Measurements from ENCODE around the gene CRISPLD2. TPM values are rescaled to one million over a fixed set of nuclear protein-coding genes. Genes with fewer than 3 reads are reported as not detected.

CRISPLD2 gene
- polyA plus RNA-seq, 1 donor from 2014 or later, result not detected

DNA sequence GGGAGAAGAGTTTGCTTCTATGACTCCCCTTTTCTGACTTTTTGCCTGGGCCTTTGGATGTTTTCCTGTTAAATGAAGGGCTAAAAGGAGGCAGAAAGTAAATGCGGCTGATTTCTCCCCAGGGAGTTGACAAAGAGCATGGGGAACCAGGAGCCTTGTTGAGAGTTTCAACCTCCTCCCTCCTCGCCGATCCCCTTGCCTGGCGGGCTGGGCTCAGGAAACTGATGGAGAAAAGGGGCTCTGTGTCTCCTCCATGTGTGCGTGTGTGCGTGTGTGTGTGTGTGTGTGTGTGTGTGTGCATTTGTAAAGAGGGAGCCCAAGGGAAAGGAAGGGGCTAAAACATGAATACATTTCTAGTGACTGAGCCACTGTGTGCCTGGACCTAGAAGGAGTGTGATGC is 97.1 kb downstream of the CRISPLD2 start:
- no peak overlapping the region for H3K4me3 Mint-ChIP-seq
- H3K9me3 Mint-ChIP-seq, result peaks cover 0 to 3% (median 0%) of the 10 kb centered on the region in 3 donors
- peaks cover 30% of the 10 kb centered on the region for H3K27me3 Mint-ChIP-seq
- no peaks in the 10 kb centered on the region for H3K36me3 Mint-ChIP-seq
- no peaks in the 10 kb centered on the region for H3K4me1 Mint-ChIP-seq
- no peak overlapping the region for H3K27ac Mint-ChIP-seq

DNA sequence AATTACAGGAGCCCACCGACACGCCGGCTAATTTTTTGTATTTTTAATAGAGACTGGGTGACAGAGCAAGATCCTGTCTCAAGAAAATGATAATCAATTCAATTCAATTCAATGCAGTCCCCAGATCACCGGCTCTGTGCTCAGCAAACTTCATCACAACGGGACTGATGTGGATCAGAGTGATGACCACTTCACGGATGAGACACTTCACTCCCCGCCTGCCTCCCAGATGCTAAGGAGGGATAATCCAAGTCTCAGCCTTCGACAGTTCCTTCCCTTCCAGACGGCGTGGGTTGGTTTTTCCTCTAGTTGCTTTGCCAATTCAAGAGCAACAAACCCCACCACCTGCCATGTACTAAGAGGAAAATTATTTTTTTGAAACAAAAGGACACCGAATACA is 97.7 kb downstream of the CRISPLD2 start:
- H3K27me3 Mint-ChIP-seq, result peaks cover 30% of the 10 kb centered on the region
- no peak overlapping the region for H3K27ac Mint-ChIP-seq
- H3K4me1 Mint-ChIP-seq, result no peaks in the 10 kb centered on the region
- H3K36me3 Mint-ChIP-seq, result no peaks in the 10 kb centered on the region
- H3K9me3 Mint-ChIP-seq, result peaks cover 0 to 3% (median 0%) of the 10 kb centered on the region in 3 donors
- no peak overlapping the region for H3K4me3 Mint-ChIP-seq

GRCh38 chr16:84918006-84918909 is 98.5 kb downstream of the CRISPLD2 start:
- no peaks in the 10 kb centered on the region for H3K4me1 Mint-ChIP-seq
- no peaks in the 10 kb centered on the region for H3K36me3 Mint-ChIP-seq
- H3K4me3 Mint-ChIP-seq, result no peak overlapping the region
- peaks cover 28% of the 10 kb centered on the region for H3K27me3 Mint-ChIP-seq
- no peak overlapping the region for H3K27ac Mint-ChIP-seq
- H3K9me3 Mint-ChIP-seq, result peaks cover 0 to 3% (median 0%) of the 10 kb centered on the region in 3 donors

DNA sequence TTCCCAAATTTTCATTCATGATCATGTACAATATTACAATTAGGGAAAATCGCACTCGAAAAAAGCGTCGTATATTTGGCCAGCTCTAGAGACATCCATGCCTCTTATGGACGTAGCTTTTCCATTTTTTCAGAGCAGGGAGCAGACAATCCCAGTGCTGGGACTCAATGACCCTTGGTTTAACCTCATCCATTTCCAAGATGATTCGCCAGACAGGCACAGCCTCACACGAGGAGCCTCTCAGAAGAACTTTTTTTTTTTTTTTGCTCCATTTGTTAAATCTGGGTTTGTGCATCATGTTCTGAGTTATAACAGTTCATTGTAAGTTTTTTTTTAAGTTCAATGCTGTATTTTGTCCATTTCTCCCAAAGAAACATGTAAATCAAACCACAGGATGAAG is 99.5 kb downstream of the CRISPLD2 start:
- Mint-ChIP-seq H3K4me3 (no peak overlapping the region), H3K36me3 (no peaks in the 10 kb centered on the region), H3K27ac (no peak overlapping the region), H3K27me3 (peaks cover 27% of the 10 kb centered on the region), H3K9me3 (peaks cover 0 to 3% (median 0%) of the 10 kb centered on the region in 3 donors), H3K4me1 (no peaks in the 10 kb centered on the region)

DNA sequence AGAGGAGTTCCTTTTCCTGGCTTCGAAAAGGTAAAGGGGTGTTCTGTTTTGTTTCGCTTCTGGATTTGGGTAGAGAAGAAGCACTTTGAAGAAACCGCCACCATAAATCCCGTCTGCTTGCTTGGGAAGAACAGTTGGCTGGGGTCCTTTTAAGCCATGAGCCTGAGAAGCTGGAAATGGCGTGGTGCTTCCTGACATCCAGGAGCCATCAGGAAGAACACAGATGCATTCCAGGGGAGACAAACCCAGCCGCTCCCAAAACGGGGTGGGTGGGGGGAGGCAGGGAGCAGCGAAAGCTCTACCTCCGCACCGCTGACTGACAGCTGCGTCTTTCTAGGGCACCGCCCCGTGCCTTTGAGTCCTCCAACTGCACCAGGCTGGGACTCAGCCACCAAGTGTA is 99.9 kb downstream of the CRISPLD2 start:
- peaks cover 0 to 3% (median 0%) of the 10 kb centered on the region in 3 donors for H3K9me3 Mint-ChIP-seq
- H3K4me1 Mint-ChIP-seq, result no peaks in the 10 kb centered on the region
- no peaks in the 10 kb centered on the region for H3K36me3 Mint-ChIP-seq
- no peak overlapping the region for H3K27ac Mint-ChIP-seq
- peaks cover 27% of the 10 kb centered on the region for H3K27me3 Mint-ChIP-seq
- H3K4me3 Mint-ChIP-seq, result no peak overlapping the region

DNA sequence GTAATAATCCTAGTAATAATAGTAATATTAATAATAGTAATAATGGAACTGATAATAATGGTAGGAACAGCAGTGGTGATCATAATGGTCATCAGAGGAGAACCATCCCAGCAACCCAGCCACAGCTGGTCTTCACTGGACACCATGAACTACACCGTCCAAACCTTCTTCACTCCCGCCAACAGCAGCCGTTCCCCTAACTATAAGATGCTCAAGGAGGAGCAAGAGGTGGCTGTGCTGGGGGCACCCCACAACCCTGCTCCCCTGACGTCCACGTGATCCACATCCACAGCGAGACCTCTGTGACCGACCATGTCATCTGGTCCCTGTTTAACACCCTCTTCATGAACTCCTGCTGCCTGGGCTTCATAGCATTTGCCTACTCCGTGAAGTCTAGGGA is 100.5 kb downstream of the CRISPLD2 start:
- Mint-ChIP-seq H3K27me3 (peaks cover 28% of the 10 kb centered on the region), H3K4me3 (no peak overlapping the region), H3K9me3 (peaks cover 0 to 3% (median 0%) of the 10 kb centered on the region in 3 donors), H3K4me1 (no peaks in the 10 kb centered on the region), H3K27ac (no peak overlapping the region), H3K36me3 (no peaks in the 10 kb centered on the region)

DNA sequence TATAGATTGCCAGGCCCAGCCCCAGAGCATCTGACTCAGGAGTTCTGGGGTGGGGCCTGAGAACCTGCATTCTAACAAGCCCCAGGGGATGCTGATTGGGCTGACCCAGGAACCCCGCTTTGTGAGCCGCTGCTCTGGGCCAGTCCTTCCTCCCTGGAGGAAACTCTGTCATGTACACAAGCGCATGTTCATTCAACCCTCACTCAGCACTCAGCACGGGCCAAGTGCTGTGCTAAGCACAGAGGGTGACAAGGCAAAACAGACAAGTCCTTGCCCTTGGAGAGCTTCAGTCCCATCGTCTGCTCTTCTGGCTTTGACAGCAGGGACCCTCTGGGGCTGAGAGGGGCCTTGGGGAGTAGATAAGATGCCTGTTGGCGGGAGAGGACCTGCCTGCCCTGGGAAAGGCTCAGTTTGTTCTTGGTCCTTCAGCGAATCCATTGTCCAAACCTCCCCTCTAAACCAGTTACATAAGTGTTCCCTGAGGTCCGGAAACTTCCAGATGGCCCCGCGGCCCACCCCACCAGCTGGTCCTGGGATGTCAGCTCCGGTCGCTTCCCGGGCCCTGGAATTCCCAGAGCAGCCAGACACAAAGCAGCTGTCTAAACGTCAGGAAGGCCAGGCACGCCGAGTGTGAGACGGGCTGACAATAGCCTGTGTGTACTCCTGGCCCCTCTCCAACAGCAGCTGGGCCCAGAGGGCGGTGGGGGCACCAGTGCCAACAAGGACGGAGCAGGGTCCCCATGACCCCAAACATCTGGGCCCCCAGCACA is 102.8 kb downstream of the CRISPLD2 start:
- Mint-ChIP-seq H3K9me3 (peaks cover 0 to 3% (median 0%) of the 10 kb centered on the region in 3 donors), H3K4me3 (no peak overlapping the region), H3K4me1 (no peaks in the 10 kb centered on the region), H3K36me3 (peaks cover 2% of the 10 kb centered on the region), H3K27ac (no peak overlapping the region), H3K27me3 (peaks cover 23% of the 10 kb centered on the region)

- Mint-ChIP-seq H3K4me3 (peak overlapping the region in 1 of 4 donors; percentile 63), H3K27me3 (peaks cover 14% of the 10 kb centered on the region), H3K9me3 (peaks cover 0 to 3% (median 0%) of the 10 kb centered on the region in 3 donors), H3K36me3 (peaks cover 2% of the 10 kb centered on the region), H3K4me1 (no peaks in the 10 kb centered on the region), H3K27ac (no peak overlapping the region)
These were observed 104.7 kb downstream of the CRISPLD2 start for GRCh38 chr16:84924331-84925091.

GRCh38 chr16:84925092-84925772 is 105.4 kb downstream of the CRISPLD2 start:
- no peaks in the 10 kb centered on the region for H3K4me1 Mint-ChIP-seq
- no peak overlapping the region for H3K27ac Mint-ChIP-seq
- peaks cover 0 to 3% (median 0%) of the 10 kb centered on the region in 3 donors for H3K9me3 Mint-ChIP-seq
- no peak overlapping the region for H3K4me3 Mint-ChIP-seq
- H3K27me3 Mint-ChIP-seq, result peaks cover 12% of the 10 kb centered on the region
- peaks cover 2% of the 10 kb centered on the region for H3K36me3 Mint-ChIP-seq

DNA sequence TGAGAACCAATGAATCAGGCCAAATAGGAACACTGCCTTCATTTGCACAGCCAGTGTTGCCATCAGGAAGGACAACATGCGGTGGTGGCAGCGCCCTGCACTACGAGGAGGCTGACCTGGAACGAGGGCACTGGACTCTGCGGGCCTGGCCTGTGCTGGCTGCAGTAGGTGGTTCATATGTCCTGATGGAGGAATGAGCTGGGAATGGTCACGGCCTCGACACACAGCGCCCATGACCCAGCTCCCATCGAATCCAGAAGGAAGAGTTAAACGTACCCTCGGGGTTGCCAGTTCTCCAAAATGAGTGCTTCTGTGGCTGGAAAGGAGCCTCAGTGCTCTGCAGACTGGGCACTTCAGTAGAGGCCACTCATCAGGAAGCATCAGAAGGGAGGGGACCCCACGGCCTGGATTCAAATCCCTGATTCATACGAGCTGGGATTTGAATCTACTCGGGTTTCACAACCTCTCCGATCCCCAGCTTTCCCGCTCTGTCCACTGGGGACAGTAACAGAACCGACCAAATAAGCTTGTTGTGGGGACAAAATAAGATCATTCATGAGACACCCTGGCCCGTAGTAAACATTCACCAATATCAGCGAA is 106.1 kb downstream of the CRISPLD2 start:
- Mint-ChIP-seq H3K4me1 (no peaks in the 10 kb centered on the region), H3K27ac (no peak overlapping the region), H3K27me3 (peaks cover 6% of the 10 kb centered on the region), H3K36me3 (peaks cover 2% of the 10 kb centered on the region), H3K9me3 (no peaks in the 10 kb centered on the region), H3K4me3 (no peak overlapping the region)

GRCh38 chr16:84926462-84926861 is 106.7 kb downstream of the CRISPLD2 start:
- H3K36me3 Mint-ChIP-seq, result peaks cover 2% of the 10 kb centered on the region
- H3K27me3 Mint-ChIP-seq, result peaks cover 5% of the 10 kb centered on the region

GRCh38 chr16:84927621-84928591 is 108.1 kb downstream of the CRISPLD2 start:
- Mint-ChIP-seq H3K27ac (no peak overlapping the region), H3K4me3 (no peak overlapping the region), H3K9me3 (no peaks in the 10 kb centered on the region), H3K27me3 (peaks cover 4% of the 10 kb centered on the region), H3K36me3 (peaks cover 2% of the 10 kb centered on the region), H3K4me1 (no peaks in the 10 kb centered on the region)

More at GRCh38 chr16:84926462-84926861, 106.7 kb downstream of the CRISPLD2 start:
- no peaks in the 10 kb centered on the region for H3K9me3 Mint-ChIP-seq
- no peaks in the 10 kb centered on the region for H3K4me1 Mint-ChIP-seq
- no peak overlapping the region for H3K27ac Mint-ChIP-seq
- no peak overlapping the region for H3K4me3 Mint-ChIP-seq
